ENCODE measurements around the gene ABHD2.

The ABHD2 gene

GRCh38 chr15:89194608-89195007 lies 106.4 kb downstream of the ABHD2 start:
- no peak for DNase-seq (ENCODE audit: low read depth)

GRCh38 chr15:89195836-89196235 lies 107.6 kb downstream of the ABHD2 start:
- DNase-seq (ENCODE audit: low read depth), result peak; percentile 92

- no peak for DNase-seq (ENCODE audit: low read depth)
Observed at GRCh38 chr15:89196241-89196640, 108.0 kb downstream of the ABHD2 start.

GRCh38 chr15:89196994-89197393 lies 108.7 kb downstream of the ABHD2 start:
- no peak for DNase-seq (ENCODE audit: low read depth)

- peak; percentile 7 for DNase-seq (ENCODE audit: low read depth)
Observed at GRCh38 chr15:89197503-89197971, 109.3 kb downstream of the ABHD2 start.

- DNase-seq (ENCODE audit: low read depth), result no peak
Observed at GRCh38 chr15:89198196-89198595, 109.9 kb downstream of the ABHD2 start.

GRCh38 chr15:89198934-89199333 lies 110.7 kb downstream of the ABHD2 start:
- no peak for DNase-seq (ENCODE audit: low read depth)

- no peak for DNase-seq (ENCODE audit: low read depth)
Observed at GRCh38 chr15:89199746-89200145, 111.5 kb downstream of the ABHD2 start.

- DNase-seq (ENCODE audit: low read depth), result no peak
Observed at GRCh38 chr15:89200182-89200581, 111.9 kb downstream of the ABHD2 start.

- no peak for DNase-seq (ENCODE audit: low read depth)
Observed at GRCh38 chr15:89201465-89202005, 113.3 kb downstream of the ABHD2 start.

GRCh38 chr15:89203705-89204273 lies 115.5 kb downstream of the ABHD2 start:
- DNase-seq (ENCODE audit: low read depth), result no peak

- no peak for DNase-seq (ENCODE audit: low read depth)
Observed at GRCh38 chr15:89205991-89206585, 117.8 kb downstream of the ABHD2 start.

- peak; percentile 73 for DNase-seq (ENCODE audit: low read depth)
Observed at GRCh38 chr15:89206908-89207331, 118.7 kb downstream of the ABHD2 start.

- DNase-seq (ENCODE audit: low read depth), result no peak
Observed at GRCh38 chr15:89208256-89208655, 120.0 kb downstream of the ABHD2 start.

GRCh38 chr15:89209057-89209456 lies 120.8 kb downstream of the ABHD2 start:
- DNase-seq (ENCODE audit: low read depth), result no peak

- peak; percentile 23 for DNase-seq (ENCODE audit: low read depth)
Observed at GRCh38 chr15:89211678-89212170, 123.5 kb downstream of the ABHD2 start.

- DNase-seq (ENCODE audit: low read depth), result no peak
Observed at GRCh38 chr15:89215627-89216026, 127.4 kb downstream of the ABHD2 start.

GRCh38 chr15:89217031-89217430 lies 128.8 kb downstream of the ABHD2 start:
- DNase-seq (ENCODE audit: low read depth), result no peak

GRCh38 chr15:89217686-89218376 lies 129.6 kb downstream of the ABHD2 start:
- DNase-seq (ENCODE audit: low read depth), result peak; percentile 13

- no peak for DNase-seq (ENCODE audit: low read depth)
Observed at GRCh38 chr15:89218531-89218930, 130.3 kb downstream of the ABHD2 start.

- no peak for DNase-seq (ENCODE audit: low read depth)
Observed at GRCh38 chr15:89221543-89221942, 133.3 kb downstream of the ABHD2 start, which contains the start of gene RLBP1. Gene RLBP1 (minus strand): TSS chr15:89221579. CDS start chr15:89218975, 2,604 bp downstream.

GRCh38 chr15:89225588-89225987 lies 137.3 kb downstream of the ABHD2 start:
- DNase-seq (ENCODE audit: low read depth), result no peak

All from EH (cell line).